Bronchial epithelial cell (primary cell): ENCODE results near the gene PHF3. TPM values are rescaled to one million over a fixed set of nuclear protein-coding genes. Genes with fewer than 3 reads are reported as not detected.

ENCODE experiments used
- DNase-seq: peaks from one replicate; pipeline ENCODE4 v3.0.0-alpha.2; 2010; ENCODE audit warnings: low read depth
- FAIRE-seq: peaks from 2 replicates; lab custom pipeline; 2011; peaks lifted over from hg19 to GRCh38; lab: Jason Lieb, UNC
- H3K27me3 ChIP-seq: 2 replicates; pipeline ENCODE4 v1.5.1; 2011; ENCODE audit warnings: low read length; ENCODE audit not compliant: control insufficient read depth, insufficient read depth
- H3K36me3 ChIP-seq: 2 replicates; pipeline ENCODE4 v1.5.1; 2011; ENCODE audit warnings: low read length; ENCODE audit not compliant: control insufficient read depth, insufficient read depth
- H3K4me3 ChIP-seq: 2 replicates; pipeline ENCODE4 v1.5.1; 2011; ENCODE audit warnings: mild to moderate bottlenecking, low read depth, low read length, control low read depth
- total RNA-seq: library from RNA; depleted of rRNA; stranded (reverse); fragments of >200 nt; gene quantifications from 2 replicates; pipeline ENCODE4 v1.2.1, GENCODE V29; 2014
- TF ChIP-seq, protein P1 (sequence below): IDR thresholded peaks from 2 replicates; pipeline ENCODE4 v1.5.1; 2011; ENCODE audit warnings: mild to moderate bottlenecking, moderate library complexity, low read length, control low read depth, inconsistent platforms; ENCODE audit not compliant: insufficient read depth, severe bottlenecking

The PHF3 gene
- total RNA-seq, 1 donor from 2014 or later = 36.3 TPM

DNA sequence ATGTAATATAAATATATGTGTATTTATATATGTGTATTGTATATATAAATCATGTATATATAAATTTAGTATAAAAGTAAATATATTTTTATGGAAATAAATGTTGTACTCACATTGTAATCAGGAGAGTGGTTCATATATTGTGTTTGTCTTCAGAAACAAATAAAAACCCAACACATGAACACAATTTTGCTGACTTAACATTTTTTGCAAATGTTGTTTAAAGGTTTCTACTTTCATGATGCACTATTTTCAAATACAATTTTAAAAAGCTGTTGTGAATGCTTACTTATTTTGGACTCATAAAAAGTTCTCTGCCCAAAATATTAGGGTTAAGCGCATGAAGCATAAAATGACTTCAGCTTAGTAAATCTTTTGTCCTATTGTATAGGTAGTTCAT is 24.0 kb upstream of the PHF3 start:
- no peaks in the 10 kb centered on the region for H3K27me3 ChIP-seq
- DNase-seq (no peak), FAIRE-seq (no peak)
- no peak overlapping the region for H3K4me3 ChIP-seq
- TF ChIP-seq, protein P1, sequence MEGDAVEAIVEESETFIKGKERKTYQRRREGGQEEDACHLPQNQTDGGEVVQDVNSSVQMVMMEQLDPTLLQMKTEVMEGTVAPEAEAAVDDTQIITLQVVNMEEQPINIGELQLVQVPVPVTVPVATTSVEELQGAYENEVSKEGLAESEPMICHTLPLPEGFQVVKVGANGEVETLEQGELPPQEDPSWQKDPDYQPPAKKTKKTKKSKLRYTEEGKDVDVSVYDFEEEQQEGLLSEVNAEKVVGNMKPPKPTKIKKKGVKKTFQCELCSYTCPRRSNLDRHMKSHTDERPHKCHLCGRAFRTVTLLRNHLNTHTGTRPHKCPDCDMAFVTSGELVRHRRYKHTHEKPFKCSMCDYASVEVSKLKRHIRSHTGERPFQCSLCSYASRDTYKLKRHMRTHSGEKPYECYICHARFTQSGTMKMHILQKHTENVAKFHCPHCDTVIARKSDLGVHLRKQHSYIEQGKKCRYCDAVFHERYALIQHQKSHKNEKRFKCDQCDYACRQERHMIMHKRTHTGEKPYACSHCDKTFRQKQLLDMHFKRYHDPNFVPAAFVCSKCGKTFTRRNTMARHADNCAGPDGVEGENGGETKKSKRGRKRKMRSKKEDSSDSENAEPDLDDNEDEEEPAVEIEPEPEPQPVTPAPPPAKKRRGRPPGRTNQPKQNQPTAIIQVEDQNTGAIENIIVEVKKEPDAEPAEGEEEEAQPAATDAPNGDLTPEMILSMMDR = no peak
- no peaks in the 10 kb centered on the region for H3K36me3 ChIP-seq

DNA sequence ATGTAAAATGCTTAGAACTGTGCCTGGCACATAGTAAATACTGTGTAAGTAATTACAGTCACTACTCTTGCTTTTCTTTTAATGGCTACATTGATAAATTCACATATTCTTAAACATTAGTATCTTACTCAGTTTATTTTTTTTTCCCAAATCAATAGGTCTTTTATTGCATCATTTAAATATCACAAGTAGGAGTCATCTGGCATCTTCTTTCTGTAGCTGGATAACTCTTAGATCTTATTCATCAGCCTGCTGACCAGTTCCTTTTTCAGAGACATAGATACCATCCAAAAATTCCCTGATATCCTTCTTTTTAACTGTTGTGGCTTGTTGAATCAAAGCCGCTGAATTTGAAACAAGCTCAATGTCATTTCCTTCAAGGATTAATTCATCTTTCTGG is 20.0 kb upstream of the PHF3 start:
- no peaks in the 10 kb centered on the region for H3K27me3 ChIP-seq
- TF ChIP-seq, protein P1 = no peak
- H3K4me3 ChIP-seq = no peak overlapping the region
- DNase-seq (no peak), FAIRE-seq (no peak)
- H3K36me3 ChIP-seq = no peaks in the 10 kb centered on the region

DNA sequence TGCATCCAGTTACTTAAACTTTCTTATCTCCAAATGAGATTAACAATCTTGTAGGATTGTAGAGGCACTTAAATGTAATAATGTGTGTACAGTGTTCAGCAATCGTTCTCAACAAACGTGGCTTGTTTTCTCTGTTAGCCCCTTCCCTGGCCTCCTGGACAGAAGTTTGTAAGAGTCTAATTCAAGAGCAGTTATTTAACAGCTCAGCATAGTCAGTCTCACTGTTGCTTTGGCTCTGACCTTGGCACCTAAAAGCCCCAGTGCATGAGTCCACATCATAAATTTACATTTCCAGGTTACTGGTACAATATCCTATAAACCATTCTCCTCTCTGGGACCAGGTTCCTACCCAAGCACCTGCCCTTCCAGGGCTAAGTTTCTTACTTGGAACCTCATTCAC is 11.5 kb upstream of the PHF3 start:
- H3K36me3 ChIP-seq = no peaks in the 10 kb centered on the region
- H3K4me3 ChIP-seq = no peak overlapping the region
- no peak for DNase-seq
- no peaks in the 10 kb centered on the region for H3K27me3 ChIP-seq
- FAIRE-seq = no peak
- TF ChIP-seq, protein P1 = no peak

DNA sequence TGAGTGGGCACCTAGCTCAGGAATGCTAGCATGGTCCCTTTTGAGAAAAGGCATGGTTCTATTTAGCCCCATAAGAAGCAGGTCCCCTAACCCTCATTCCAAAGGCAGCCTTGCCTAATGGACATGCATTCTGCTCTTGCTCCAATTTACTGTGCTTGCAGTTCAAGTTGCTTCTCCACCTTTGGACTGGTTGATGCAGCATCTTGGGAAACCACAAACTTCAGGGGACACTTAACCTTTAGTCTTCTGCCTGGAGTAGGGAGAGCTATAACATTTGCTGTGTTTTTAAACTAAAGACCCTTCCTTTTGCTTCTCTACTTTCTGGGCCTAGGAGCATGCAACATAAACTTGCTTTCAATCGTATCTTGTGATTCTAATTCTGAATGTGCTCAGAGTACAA is 5.1 kb upstream of the PHF3 start:
- DNase-seq (no peak), FAIRE-seq (no peak)
- TF ChIP-seq, protein P1 = no peak
- Histone ChIP-seq H3K27me3 (no peaks in the 10 kb centered on the region), H3K36me3 (no peaks in the 10 kb centered on the region), H3K4me3 (no peak overlapping the region)

DNA sequence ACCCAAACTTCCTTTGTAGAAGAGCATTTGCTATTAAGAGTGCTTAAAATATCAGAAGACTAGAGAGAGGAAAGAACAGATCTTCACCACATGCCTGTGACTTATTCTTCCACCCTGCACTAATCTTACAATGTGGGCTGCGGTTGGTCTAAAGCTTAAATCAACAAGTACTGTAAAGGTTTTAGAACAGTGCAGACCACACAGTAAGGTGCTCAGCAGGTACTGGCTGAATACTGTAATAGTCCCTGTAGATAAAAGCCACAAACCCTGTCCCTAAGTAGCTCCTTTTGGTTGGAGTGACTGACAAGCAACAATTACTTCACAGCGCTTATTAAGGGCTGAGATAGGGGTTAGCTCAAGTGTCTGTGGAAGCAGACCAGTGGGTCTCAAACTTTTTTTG is 972 bp upstream of the PHF3 start:
- FAIRE-seq (no peak), DNase-seq (no peak)
- H3K36me3 ChIP-seq = no peaks in the 10 kb centered on the region
- no peak overlapping the region for H3K4me3 ChIP-seq
- TF ChIP-seq, protein P1 = no peak
- H3K27me3 ChIP-seq = no peaks in the 10 kb centered on the region

DNA sequence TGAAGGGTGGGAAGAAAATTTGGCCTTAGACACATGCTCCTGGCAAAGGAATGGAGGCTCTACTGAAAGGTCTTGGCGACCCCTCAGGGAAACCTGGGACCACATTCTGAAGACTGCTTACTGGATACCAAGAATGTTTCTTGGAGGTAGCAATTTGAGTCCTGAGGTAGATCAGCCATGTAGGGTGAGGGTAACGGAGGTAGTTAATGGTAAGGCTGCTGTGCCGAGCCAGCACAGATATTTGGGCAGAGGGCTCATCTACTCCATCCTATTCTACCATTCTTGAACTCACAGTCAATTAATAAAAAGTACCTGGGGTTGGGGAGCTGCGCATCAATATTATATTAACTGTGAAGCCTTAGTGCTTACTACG is 401 bp upstream of the PHF3 start:
- H3K4me3 ChIP-seq = peak overlapping the region; percentile 95
- DNase-seq (no peak), FAIRE-seq (no peak)
- no peaks in the 10 kb centered on the region for H3K27me3 ChIP-seq
- TF ChIP-seq, protein P1 = no peak
- no peaks in the 10 kb centered on the region for H3K36me3 ChIP-seq
